Stimulated activated CD8-positive, alpha-beta memory T cell treated with anti-CD3 and anti-CD28 coated beads, Interleukin-7, amount 100 ng/mL, for 24 hours (primary cell): ENCODE results near the gene JPH2.
"Not testable (repeated sequence)": the region's sequence is repeated elsewhere in the genome, so short reads cannot be mapped to it uniquely, and the experiment has no call there.

Experiments used
- DNase-seq: peaks from one replicate; pipeline ENCODE4 v3.0.0-alpha.2; 2020; ENCODE audit warnings: low read depth

JPH2 gene

GRCh38 chr20:44187054-44187771, at the start of gene JPH2:
TSS of gene JPH2 (minus strand) at chr20:44187188. CDS start at chr20:44186705, 483 bp downstream.
- no peak for DNase-seq

- no peak for DNase-seq
Measured at GRCh38 chr20:44235702-44236101, 48.7 kb upstream of the JPH2 start.

GRCh38 chr20:44234566-44235317, 47.8 kb upstream of the JPH2 start:
- no peak for DNase-seq

- DNase-seq, result no peak
Measured at GRCh38 chr20:44233436-44234016, 46.5 kb upstream of the JPH2 start.

- DNase-seq, result not testable (repeated sequence)
Measured at GRCh38 chr20:44232469-44232856, 45.5 kb upstream of the JPH2 start.

GRCh38 chr20:44231713-44232468, 44.9 kb upstream of the JPH2 start:
- no peak for DNase-seq

GRCh38 chr20:44231193-44231592, 44.2 kb upstream of the JPH2 start:
- no peak for DNase-seq

- no peak for DNase-seq
Measured at GRCh38 chr20:44228465-44229258, 41.7 kb upstream of the JPH2 start.

- DNase-seq, result no peak
Measured at GRCh38 chr20:44224637-44225036, 37.6 kb upstream of the JPH2 start.

GRCh38 chr20:44223721-44224120, 36.7 kb upstream of the JPH2 start:
- no peak for DNase-seq

- DNase-seq, result no peak
Measured at GRCh38 chr20:44222633-44223368, 35.8 kb upstream of the JPH2 start.

- DNase-seq, result no peak
Measured at GRCh38 chr20:44222027-44222426, 35.0 kb upstream of the JPH2 start.

- DNase-seq, result no peak
Measured at GRCh38 chr20:44221368-44221954, 34.5 kb upstream of the JPH2 start.

- no peak for DNase-seq
Measured at GRCh38 chr20:44219791-44220190, 32.8 kb upstream of the JPH2 start.

- DNase-seq, result no peak
Measured at GRCh38 chr20:44219170-44219730, 32.3 kb upstream of the JPH2 start.

GRCh38 chr20:44218446-44218845, 31.5 kb upstream of the JPH2 start:
- no peak for DNase-seq

GRCh38 chr20:44217342-44218092, 30.5 kb upstream of the JPH2 start:
- peak; percentile 45 for DNase-seq

- peak; percentile 40 for DNase-seq
Measured at GRCh38 chr20:44215125-44215524, 28.1 kb upstream of the JPH2 start.

GRCh38 chr20:44212792-44213191, 25.8 kb upstream of the JPH2 start:
- DNase-seq, result no peak
